NCI-H187 treated with DMSO at 0.1 percent for 48 hours (cell line): ENCODE data around the gene ST8SIA5.

Experiments used
- DNase-seq: peaks from one replicate; lab custom pipeline; 2025; lab: John Stamatoyannopoulos, UW

The ST8SIA5 gene

GRCh38 chr18:46706968-46707367 lies 49.9 kb downstream of the ST8SIA5 start:
- no peak for DNase-seq

DNA sequence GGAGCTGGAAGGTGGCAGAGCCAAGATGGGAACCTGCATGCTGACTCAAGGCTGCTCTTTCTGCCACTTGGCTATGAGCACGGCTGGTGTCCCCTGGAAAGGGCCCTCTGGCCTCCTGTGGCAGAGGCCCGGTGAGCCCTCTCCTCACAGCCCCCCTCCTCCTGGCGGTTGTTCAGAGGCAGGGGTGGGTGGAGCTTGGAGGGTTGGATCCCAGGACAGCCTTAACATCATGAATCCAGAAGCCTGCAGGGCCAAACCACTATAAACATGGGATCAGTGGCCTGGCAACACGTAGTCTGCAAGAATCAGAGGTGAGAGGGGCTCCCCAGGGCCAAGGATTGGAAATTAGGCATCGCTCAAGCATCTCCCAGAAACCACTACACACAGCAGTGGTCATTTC lies 51.3 kb downstream of the ST8SIA5 start:
- no peak for DNase-seq

DNA sequence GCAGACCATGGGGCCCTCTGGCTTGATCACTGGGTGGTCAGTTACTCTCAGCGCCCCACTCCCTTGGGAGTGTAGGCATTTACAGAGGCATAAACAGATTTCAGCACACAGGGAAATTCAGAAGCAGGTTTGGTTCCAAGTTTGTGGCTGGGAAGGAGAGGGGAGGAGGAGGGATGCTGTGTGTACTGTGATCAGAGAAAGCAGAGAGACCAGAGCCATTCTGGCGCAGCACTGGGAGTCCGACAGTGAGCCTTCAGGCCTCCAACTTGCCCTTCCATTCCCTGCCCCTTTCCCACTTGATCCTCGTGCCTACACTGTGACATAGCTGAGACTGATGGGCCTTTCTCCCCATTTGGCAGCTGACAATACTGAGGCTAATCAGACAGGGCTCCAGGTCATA lies 52.0 kb downstream of the ST8SIA5 start:
- DNase-seq, result no peak

DNA sequence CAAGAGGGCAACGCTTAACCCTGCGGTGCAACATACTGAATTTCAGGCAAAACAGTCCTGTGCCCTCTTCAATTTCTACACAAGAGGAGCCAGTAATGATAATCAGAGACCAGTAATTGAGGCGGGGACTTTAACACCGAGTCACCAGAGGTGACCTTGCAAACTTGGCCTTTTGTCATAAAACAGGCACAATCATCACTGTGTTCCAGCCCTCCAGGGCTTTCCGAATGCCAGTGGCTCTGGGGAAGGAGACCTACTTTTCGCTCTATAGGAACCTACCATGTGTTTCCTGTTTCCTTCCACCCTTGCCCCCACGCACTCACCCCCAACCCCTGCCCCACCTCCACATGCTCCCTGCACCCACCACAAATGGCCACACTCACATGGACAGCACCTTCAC lies 52.7 kb downstream of the ST8SIA5 start:
- DNase-seq, result no peak

DNA sequence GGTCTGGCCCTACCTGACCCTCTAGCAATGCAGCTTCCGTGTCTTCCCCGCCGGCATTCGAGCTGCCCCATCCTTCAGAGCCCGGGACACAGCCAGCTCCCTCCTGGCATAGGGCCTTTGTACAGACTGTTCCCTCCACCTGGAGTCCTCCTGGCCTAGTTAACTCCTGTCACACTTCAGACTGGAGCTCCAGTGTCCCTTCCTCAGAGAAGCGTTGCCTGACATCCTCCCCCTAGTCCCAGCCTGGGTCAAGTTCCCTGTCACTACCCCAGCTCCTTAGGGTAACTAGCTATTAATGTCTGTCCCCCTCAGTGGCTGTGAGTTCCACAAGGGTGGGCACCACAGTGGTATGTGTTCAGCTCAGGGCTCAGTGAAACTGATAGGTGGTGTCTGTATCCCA lies 54.4 kb downstream of the ST8SIA5 start:
- no peak for DNase-seq

GRCh38 chr18:46700066-46700824 lies 56.6 kb downstream of the ST8SIA5 start:
- no peak for DNase-seq

DNA sequence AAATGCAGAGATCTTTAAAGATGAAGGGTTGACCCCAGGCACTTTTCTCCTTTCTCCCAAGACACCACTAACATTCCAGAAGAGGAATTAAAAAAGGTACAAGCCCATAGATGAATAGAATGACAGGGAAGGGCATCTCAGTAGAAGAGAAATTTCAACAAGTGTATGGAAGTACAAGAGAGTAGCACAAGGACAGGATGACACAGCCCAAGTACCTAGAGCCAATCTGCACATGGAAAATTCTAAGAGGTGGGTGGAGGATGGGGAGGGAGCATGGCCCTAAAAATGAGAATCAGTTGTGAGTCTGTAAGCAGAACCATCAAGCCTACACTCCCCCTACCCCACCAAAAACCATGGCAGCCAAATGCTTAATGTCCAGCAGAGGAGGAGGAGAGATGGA lies 60.2 kb downstream of the ST8SIA5 start:
- DNase-seq, result no peak

DNA sequence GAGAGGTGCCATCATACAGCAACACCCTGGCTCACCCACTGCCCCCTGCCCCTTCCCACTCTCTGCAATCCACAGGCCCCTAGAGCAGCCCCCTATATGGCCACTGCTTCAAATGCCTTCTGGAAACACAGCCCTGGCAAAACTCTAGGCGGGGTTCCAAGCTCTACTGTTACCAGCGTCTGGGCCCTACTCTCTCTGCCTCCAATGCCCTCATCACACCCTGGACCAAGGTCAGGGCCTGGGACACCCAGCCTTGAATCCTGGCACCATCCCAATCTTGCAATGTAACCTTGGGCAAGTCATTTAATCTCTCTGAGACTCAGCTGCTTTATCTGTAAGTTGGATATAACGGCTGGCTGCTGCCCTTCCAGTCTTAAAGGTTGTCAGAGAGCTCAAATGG lies 60.6 kb downstream of the ST8SIA5 start:
- no peak for DNase-seq

GRCh38 chr18:46693996-46694395 lies 62.9 kb downstream of the ST8SIA5 start:
- DNase-seq, result no peak

DNA sequence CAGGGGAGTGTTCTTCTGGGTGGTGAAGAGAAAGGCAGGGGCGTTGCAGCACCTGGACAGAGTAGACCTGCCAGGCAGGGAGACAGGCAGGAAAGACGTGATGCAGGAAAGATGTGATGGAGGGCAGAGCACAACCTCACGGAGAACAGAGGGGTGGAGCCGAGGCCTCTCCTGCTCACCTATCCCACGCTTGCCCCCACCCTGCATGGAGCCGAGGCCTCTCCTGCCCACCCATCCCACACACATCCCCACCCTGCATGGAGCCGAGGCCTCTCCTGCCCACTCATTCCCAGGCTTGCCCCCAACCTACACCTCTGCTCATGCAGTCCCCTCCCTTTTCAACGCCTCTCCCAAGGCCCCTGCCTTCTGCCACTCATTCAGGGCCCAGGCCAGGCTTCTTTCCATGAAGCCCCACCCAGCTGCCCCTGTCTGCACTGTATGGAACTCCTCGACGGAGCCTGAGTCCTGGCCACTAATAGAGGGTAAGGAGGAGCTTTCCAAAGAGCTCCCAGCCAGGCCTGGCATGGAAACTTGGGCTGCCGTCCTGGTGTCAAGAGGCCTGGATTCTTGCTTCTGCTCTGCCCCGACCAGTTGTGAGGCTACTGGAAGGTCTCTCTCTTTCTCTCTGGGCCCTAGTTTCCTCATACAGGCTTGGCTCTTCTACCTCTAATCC lies 67.9 kb downstream of the ST8SIA5 start:
- DNase-seq, result no peak

DNA sequence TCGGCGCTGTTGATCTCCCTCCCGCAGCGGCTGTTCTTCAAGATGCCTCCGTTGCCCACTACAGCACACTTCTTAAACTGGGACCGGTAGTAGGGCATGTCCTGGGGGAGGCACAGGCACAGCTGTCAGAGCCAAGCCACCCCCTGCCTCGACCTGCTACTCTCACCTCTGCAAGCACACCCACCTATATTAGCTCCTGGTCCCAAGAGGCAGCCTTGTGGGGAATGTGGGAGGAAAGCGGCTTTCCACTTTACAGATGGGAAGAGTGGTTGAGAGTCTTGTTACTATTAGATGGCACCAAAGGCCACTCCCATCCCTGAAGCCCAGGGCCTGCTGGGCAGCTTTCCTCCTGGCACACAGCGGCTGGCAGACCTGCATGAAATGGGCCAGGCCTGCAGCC lies 70.7 kb downstream of the ST8SIA5 start:
- DNase-seq, result no peak

- DNase-seq, result no peak
Observed at GRCh38 chr18:46683252-46683651, 73.6 kb downstream of the ST8SIA5 start.

- DNase-seq, result no peak
Observed at GRCh38 chr18:46680784-46681695, 75.8 kb downstream of the ST8SIA5 start.

GRCh38 chr18:46679846-46680598 lies 76.8 kb downstream of the ST8SIA5 start:
- no peak for DNase-seq

DNA sequence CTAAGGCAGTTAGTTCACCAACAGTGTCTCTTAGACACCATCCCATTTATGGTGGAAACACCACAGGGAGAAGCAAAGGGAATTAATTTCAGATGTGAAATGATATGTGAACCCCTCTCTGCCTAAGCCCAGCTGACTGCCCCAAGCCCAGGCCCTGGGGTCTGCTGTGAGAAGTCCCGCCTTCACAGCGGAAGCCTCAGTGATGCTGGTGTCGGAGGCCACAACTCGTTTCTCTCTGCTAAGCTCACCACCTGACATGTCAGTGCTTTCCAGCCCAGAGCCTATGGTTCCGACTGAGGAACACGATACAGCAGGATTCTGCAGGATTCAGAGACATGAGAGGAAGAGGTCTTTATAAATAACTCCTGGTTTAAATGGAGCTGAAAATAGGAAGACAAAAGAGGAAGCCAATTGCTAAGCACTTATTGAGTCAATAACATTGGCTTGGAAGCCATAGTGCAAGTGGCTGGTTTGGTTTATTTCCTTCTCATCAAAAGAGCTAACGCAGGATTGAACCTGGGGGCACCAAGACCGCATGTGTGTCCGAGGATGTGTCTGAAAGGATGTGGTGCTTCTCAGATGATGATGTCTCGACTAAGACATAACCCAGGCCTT lies 78.0 kb downstream of the ST8SIA5 start:
- no peak for DNase-seq

DNA sequence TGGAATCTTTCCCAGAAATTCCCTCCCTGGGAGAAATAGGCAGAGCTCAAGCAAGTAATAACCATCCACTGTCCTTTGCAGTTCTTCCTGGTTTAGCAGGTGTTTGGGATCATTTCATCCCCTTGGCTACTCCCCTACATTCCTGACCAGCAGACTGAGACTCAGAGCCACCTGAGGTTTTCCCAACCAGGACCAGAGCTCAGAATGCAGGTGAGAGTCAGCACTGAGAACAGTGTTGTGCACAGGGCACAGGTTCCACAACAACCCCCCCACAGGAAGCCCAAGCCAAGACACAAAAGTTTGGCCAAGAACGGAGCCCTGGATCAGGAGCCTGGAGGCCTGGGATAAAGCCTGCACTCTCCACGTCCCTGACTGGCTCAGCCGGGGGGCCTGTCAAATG lies 78.8 kb downstream of the ST8SIA5 start:
- DNase-seq, result no peak

DNA sequence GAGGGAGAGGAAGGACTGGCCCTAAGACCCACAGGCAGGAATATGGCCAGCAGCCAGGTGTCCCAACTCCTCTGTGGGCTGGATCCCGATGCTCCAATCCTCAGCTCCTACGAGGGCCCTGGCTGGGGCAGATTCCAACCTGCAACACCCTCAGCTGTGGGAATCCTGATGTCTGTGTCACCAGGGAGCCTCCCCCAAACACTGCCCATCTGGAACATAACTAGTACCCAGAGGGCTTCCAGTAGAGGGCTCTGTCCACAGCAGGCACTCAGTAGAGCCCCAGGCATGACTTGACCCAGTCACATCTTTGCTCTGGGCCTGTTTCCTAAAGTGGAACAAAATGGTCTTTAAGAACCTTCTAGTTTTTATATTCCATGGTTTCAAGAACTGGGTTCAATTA lies 79.2 kb downstream of the ST8SIA5 start:
- DNase-seq, result no peak

DNA sequence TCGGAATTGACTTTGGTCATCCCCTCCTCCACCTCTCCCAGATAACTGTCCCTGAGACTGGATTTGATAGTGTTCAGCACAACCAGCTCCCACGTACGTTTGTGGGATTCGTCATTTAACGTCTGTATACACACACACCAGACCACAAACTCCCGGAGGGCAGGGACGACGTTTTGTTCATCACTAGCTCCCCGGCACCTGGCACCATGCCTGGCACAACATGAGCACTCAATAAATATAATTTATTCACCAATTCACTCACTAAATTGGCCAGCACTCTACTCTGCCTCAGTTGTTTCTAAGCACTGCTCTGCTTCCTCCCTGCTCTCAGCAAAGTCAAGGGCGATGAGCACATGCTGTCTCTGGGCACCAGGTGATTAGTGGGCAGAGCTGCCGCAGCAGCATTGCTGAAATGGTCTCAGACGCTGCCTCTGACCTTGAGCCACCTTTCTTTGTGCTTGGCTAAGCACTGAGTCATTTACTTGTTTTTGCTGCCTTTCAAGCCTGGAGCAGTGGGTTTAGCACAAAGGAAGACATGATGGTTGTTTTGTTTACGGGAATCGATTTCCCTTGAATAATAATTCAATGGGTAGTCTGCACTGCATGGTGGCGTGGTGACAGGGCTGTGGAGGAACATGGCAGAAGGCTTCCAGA lies 80.5 kb downstream of the ST8SIA5 start:
- DNase-seq, result no peak

- no peak for DNase-seq
Observed at GRCh38 chr18:46675112-46675511, 81.7 kb downstream of the ST8SIA5 start.

DNA sequence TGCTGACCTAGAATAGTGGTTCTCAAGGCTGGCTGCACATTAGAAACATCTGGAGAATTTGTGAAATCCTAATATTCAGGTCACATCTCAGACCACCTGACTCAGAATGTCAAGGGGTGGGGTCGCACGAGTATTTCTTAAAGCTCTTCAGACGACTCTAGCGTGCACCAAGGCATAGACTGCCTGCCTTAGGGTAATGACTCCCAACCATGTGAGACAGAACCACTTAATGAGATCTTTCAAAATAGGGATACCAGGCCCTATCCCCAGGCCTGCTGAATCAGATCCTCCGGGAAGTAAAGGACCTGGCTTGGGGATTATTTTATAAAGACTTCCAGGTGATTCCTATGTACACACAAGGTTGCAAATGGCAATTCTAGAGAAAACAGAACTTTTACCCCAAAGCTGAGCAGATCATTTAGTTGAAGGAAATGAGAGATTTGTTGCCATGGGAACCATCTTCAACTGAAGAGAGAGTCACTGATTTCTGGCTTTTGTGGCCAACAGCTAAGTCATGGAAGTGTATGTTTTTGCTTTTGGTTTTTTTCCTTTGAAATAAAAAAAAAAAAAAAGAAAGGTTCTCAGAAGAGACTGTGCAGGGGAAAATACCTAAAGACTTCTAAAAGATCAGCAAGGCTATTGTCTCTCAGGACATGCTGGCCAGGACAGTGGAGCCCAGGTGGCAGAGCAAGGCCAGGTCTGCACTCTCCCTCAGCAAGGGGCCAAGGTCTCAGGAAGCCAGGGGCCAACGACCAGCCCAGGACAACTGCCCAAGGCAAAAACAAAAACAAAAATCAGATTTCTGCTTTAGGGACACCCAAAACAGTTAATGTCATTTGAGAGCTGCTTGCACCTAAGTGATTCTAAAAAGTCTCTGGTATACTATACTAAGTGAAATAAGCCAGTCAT lies 84.5 kb downstream of the ST8SIA5 start:
- no peak for DNase-seq
